H1 (cell line): Measurements from ENCODE around the gene TSGA10IP. TPM values are rescaled to one million over a fixed set of nuclear protein-coding genes. Genes with fewer than 3 reads are reported as not detected.

Source experiments
- BRCA1 ChIP-seq: IDR thresholded peaks from 2 replicates; pipeline ENCODE4 v1.6.1; 2012; ENCODE audit warnings: low read depth, low read length, improper control_type of control experiment
- CBX5 ChIP-seq: fragments of 300-800, 300-1000 bp; sonication (generic); IDR thresholded peaks from 2 replicates; pipeline ENCODE4 v1.7.1; 2016; ENCODE audit warnings: antibody characterized with exemption, low read length, low read depth
- CHD7 ChIP-seq: fragments of 300-600 bp; sonication (generic); IDR thresholded peaks from 2 replicates; pipeline ENCODE4 v1.7.1; 2012; ENCODE audit warnings: low read length, moderate library complexity, mild to moderate bottlenecking, inconsistent platforms; ENCODE audit not compliant: insufficient replicate concordance
- NANOG ChIP-seq: IDR thresholded peaks from 2 replicates; pipeline ENCODE4 v1.6.1; 2011; ENCODE audit warnings: low read length, low read depth, mild to moderate bottlenecking, inconsistent platforms; ENCODE audit not compliant: insufficient read depth, poor library complexity, severe bottlenecking
- RNF2 ChIP-seq: fragments of 200-900, 300-1000 bp; sonication (generic); IDR thresholded peaks from 2 replicates; pipeline ENCODE4 v1.7.1; 2016; ENCODE audit warnings: borderline replicate concordance, low read depth, mild to moderate bottlenecking, antibody characterized with exemption, low read length; ENCODE audit not compliant: poor library complexity, severe bottlenecking; ENCODE audit errors: missing control alignments
- SIX5 ChIP-seq: IDR thresholded peaks from 2 replicates; pipeline ENCODE4 v1.6.1; 2011; ENCODE audit warnings: mild to moderate bottlenecking, low read depth, low read length
- SP1 ChIP-seq: IDR thresholded peaks from 2 replicates; pipeline ENCODE4 v1.6.1; 2011; ENCODE audit warnings: low read depth, low read length
- SRF ChIP-seq: IDR thresholded peaks from 2 replicates; pipeline ENCODE4 v1.6.1; 2011; ENCODE audit warnings: mild to moderate bottlenecking, low read depth, low read length, moderate library complexity
- TAF7 ChIP-seq: optimal IDR thresholded peaks from 2 replicates; pipeline ENCODE3; 2011; ENCODE audit warnings: low read depth, mild to moderate bottlenecking, inconsistent platforms, low read length, moderate library complexity, borderline replicate concordance
- TCF12 ChIP-seq: IDR thresholded peaks from 2 replicates; pipeline ENCODE4 v1.6.1; 2011; ENCODE audit warnings: low read depth, mild to moderate bottlenecking, low read length
- polyA plus RNA-seq, 7 experiments: library from polyadenylated mRNA; depleted of rRNA in 3 of 7; stranded (reverse) in 5 of 7; unstranded in 2 of 7; fragments of >200 nt in 5 of 7; fragments of 200-250 nt in 2 of 7; gene quantifications; 1 replicate in 5 of 7; 2 replicates in 1 of 7; 4 replicates in 1 of 7; pipeline versions ENCODE4 v1.2.1 to v1.2.3, GENCODE V29; 2011 to 2013; ENCODE audit warnings: missing spikeins in 2 of 7, mixed read lengths in 2 of 7
- total RNA-seq: library from RNA; stranded (reverse); fragmentation: NEBNext Ultra II Directional; extraction: Animal tissue kit (Norgen Biotek cat#: 25700); gene quantifications from 2 replicates; pipeline ENCODE4 v1.2.1, GENCODE V29; 2021

The TSGA10IP gene
- total and polyA plus RNA-seq, 2 of the 8 experiments (the other 6 are each of a cell fraction or from before 2014, with no cell fraction given) = 1.9 to 6.0 TPM

DNA sequence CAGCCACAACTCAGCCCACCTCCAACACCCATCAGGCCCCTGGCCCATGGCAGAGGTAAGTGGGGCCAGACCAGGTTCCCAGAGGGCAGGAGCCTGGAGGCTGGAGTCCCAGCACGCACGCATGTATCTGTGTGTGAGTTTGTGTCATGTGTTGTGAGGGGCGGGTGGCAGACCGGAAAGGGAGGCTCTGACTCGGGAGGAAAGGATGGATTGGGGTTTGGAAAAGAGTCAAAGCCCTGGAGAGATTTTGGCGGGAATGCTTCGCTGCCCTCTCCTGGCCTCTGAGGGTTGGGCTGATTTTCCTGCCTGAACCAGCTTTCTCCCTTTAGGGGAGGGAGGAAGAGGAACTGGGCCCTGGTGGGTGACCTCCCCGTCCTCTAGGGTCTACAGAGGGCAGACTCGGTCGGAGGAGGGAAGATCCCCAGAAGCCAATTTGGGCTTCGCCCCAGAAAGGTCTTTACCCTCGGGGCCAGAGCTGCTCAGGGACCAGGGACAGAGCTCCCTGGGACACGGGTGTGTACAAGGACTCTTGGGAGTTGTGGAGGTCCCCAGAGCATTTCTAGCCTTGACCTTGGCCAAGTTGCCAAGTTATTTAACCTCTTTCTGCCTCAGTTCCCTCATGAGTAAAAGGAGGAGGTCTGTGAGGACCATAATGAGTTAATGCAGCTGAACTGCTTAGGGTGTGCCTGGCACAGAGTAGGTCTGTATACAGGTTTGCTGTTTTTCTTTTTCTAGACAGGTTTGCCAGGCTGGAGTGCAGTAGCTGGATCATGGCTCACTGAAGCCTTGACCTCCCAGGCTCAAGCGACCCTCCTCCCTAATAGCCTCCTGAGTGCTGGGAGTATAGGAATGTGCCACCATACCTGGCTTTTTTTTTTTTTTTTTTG lies 33.4 kb upstream of the TSGA10IP start (continued):
- TF ChIP-seq CHD7 (no peak), CBX5 (no peak), SRF (no peak), BRCA1 (no peak), RNF2 (no peak), SIX5 (no peak), SP1 (peak; percentile 13; the same call in 1 of the 2 replicates), TAF7 (no peak), TCF12 (no peak), NANOG (no peak)
